Endometrial microvascular endothelial cells (primary cell): ENCODE results near the gene CCDC92B. TPM values are rescaled to one million over a fixed set of nuclear protein-coding genes. Genes with fewer than 3 reads are reported as not detected.

Experiments
- in situ Hi-C: cut with HindIII; loops from 2 replicates; pipeline ENCODE4 v1.10.0; 2017; ENCODE audit warnings: low sequenced_read_pairs, low pct_unique_long_range_greater_than_20kb; ENCODE audit errors: inconsistent ontology term
- total RNA-seq: library from RNA; depleted of rRNA; stranded (reverse); fragments of >200 nt; gene quantifications from one replicate; pipeline ENCODE4 v1.2.3, GENCODE V29; 2015; ENCODE audit errors: inconsistent ontology term

CCDC92B gene
- total RNA-seq, 1 donor from 2014 or later = not detected

GRCh38 chr17:2730764-2731353, 18.6 kb downstream of the CCDC92B start:
- in situ Hi-C loops = no loop called here

- in situ Hi-C loops = no loop called here
Observed at GRCh38 chr17:2724784-2725164, 24.7 kb downstream of the CCDC92B start.

- in situ Hi-C loops = no loop called here
Observed at GRCh38 chr17:2723997-2724783, 25.3 kb downstream of the CCDC92B start.

DNA sequence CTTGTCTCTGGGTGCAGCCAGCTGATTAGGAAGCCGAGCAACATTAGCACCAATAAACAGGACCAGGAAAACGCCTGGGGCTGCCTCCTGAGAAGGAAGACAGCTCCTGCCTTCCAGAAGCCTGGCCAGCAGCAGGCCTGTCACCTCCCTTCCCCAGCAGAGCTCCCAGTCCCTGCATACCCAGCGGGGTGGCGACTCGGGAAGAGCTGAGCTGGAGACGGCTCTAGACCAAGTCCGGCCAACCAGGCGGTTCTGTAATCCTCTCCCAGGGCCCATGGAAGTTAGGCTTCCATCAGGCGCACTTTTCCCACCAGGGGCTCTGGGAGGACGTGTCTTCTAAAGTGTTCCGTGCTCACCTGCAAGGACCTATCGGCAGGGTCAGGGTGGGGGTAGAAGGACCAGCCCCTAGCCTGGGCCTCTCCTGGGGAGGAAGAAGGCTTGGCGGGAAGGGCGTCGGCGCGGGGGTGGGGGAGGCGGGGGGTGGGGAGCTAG, 25.9 kb downstream of the CCDC92B start:
- in situ Hi-C loops = no loop called here

GRCh38 chr17:2722611-2723010, 26.8 kb downstream of the CCDC92B start:
- in situ Hi-C loops = no loop called here

- in situ Hi-C loops = no loop called here
Observed at GRCh38 chr17:2721603-2722002, 27.8 kb downstream of the CCDC92B start.

- in situ Hi-C loops = no loop called here
Observed at GRCh38 chr17:2719861-2720260, 29.6 kb downstream of the CCDC92B start.

DNA sequence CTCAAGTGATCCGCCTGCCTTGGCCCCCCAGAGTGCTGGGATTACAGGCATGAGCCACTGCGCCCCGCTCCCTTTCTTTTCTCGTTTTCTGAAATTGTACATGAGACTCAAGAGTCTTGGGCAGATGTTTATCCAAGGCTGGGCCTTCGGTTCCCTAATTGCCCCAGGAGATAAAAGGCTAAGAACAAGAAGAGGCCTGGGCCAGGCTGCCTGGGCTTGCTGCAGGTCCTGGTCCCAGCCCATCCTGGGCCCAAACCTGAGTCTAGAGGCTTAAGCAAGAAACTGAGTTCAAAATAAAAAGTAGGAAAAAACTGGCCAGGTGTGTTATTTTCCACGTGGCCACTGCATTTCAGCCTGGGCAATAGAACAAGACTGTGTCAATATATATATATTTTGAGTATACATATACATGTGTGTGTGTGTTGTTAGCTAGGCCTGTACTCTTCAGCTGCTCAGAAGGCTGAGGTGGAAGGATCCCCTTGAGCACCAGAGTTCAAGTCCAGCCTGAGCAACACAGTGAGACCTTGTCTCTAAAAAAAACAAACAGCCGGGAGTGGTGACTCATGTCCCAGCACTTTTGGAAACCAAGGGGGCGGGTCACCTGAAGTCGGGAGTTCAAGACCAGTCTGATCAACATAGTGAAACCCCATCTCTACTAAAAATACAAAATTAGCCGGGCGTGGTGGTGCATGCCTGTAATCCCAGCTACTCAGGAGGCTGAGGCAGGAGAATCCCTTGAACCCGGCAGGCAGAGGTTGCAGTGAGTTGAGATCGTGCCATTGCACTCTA, 31.1 kb downstream of the CCDC92B start:
- in situ Hi-C loops = no loop called here

- in situ Hi-C loops = no loop called here
Observed at GRCh38 chr17:2716649-2717048, 32.8 kb downstream of the CCDC92B start.

DNA sequence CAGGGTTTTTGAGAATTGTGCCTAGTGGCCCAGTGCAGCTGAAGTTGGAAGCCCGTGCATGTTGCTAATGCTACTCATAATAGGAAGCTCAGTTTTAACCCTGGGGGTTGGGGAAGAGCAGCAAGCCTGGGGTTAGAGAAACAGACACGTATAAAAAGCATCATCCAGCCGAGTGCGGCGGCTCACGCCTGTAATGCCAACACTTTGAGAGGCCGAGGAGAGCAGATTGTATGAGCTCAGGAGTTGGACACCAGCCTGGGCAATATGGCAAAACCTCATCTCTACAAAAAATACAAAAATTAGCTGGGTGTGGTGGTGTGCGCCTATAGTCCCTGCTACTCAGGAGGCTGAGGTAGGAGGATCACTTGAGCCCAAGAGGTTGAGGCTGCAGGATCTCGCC, 35.6 kb downstream of the CCDC92B start:
- in situ Hi-C loops = no loop called here

GRCh38 chr17:2712300-2713043, 37.0 kb downstream of the CCDC92B start:
- in situ Hi-C loops = no loop called here

- in situ Hi-C loops = no loop called here
Observed at GRCh38 chr17:2711608-2712299, 37.7 kb downstream of the CCDC92B start, which contains the start of gene CLUH. TSS of gene CLUH (minus strand) at chr17:2711764. CDS start at chr17:2711661, 103 bp downstream.

- in situ Hi-C loops = no loop called here
Observed at GRCh38 chr17:2710803-2711607, 38.4 kb downstream of the CCDC92B start.

DNA sequence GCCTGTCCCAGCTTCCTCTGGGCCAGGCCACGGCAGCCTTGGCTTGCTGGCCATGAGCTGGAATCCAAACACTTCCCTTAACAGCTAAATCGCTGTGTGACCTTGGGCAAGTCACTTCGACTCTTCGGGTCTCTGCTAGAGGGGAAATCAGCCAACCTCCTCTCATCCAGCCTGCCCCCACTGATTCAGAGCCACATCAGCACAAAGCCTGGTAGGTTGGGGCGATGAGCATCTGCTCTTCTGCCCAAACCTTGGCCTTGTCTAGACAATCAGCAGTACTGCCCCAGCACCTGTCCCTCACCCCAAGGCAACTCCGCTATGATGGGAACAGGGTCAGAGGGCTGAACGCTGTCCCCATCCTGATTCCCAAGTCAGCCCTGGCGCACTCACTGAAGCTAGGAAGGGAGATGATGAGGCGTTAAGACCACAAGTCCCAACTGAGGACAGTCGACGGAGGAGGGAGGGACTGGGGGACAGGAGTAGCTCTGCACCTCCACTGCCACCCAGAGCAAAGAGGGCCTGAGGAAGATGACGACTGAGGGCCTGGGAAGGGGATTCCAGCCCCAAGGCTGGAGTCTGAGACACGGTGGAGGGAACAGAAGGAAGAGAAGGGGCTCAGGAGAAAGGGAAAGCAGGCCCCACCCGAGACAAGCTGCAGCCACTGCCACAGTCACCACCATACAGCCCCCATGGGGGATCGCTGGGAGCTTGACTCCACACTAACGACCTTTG, 39.2 kb downstream of the CCDC92B start:
- in situ Hi-C loops = no loop called here

GRCh38 chr17:2709183-2709661, 40.2 kb downstream of the CCDC92B start:
- in situ Hi-C loops = no loop called here

DNA sequence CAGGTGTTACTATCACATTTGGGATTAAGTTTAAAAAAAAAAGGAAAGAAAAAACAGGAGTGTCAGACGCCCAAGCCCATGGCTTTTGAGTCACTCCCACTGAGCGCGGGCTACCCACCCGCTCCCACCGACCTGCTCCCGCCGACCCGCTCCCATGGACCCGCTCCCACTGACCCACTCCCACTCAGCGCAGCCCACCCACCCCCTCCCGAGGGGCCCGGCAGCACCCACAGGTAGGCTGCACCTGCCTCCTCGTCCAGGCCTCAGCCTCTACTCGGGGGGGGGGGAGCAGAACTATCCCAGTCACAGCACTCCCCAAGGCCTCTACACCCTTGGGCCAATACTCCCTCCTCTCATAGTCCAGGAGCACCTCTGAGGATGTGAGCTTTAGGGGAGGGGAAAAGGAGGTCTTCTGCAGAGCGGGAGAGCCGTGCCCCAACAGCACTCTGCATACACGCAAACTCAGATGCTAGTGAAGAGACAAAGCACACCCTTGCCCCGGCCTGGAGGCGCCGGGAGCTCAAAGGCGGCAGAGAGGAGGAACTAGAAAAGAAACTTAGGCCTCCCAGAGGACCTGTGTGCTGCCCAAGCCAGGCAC, 40.8 kb downstream of the CCDC92B start:
- in situ Hi-C loops = no loop called here
